Neural cell (in vitro differentiated cells): Measurements from ENCODE around the gene PAMR1. TPM values are rescaled to one million over a fixed set of nuclear protein-coding genes. Genes with fewer than 3 reads are reported as not detected.

Experiments
- H2AFZ ChIP-seq: fragments of 200-600, 300-800 bp; sonication (generic), shearing (Covaris generic); 2 replicates; pipeline ENCODE4 v1.6.0; 2014; ENCODE audit warnings: low read depth, mild to moderate bottlenecking, antibody characterized with exemption, low read length, moderate library complexity
- H3F3A ChIP-seq: fragments of 200-600 bp; shearing (Covaris generic); 2 replicates; pipeline ENCODE4 v1.6.1; 2016; ENCODE audit warnings: mild to moderate bottlenecking, moderate library complexity, mixed read lengths, antibody characterized with exemption, low read length; ENCODE audit not compliant: insufficient read depth, poor library complexity, severe bottlenecking
- H3K27ac ChIP-seq: fragments of 200-600, 300-800 bp; sonication (generic), shearing (Covaris generic); 2 replicates; pipeline ENCODE4 v1.5.1; 2014; ENCODE audit warnings: mild to moderate bottlenecking, low read length, moderate library complexity
- H3K27me3 ChIP-seq: fragments of 300-800, 200-600 bp; sonication (generic), shearing (Covaris generic); 2 replicates; pipeline ENCODE4 v1.6.0; 2014; ENCODE audit warnings: mild to moderate bottlenecking, low read depth, low read length, moderate library complexity; ENCODE audit not compliant: insufficient read depth
- H3K36me3 ChIP-seq: fragments of 300-800, 200-600 bp; sonication (generic), shearing (Covaris generic); 2 replicates; pipeline ENCODE4 v1.5.1; 2014; ENCODE audit warnings: mild to moderate bottlenecking, antibody characterized with exemption, low read length, moderate library complexity; ENCODE audit not compliant: insufficient read depth
- H3K4me2 ChIP-seq: fragments of 300-800, 200-600 bp; sonication (generic), shearing (Covaris generic); 2 replicates; pipeline ENCODE4 v1.6.0; 2014; ENCODE audit warnings: mild to moderate bottlenecking, low read length
- H3K4me3 ChIP-seq: fragments of 300-800, 200-600 bp; sonication (generic), shearing (Covaris generic); 2 replicates; pipeline ENCODE4 v1.5.1; 2014; ENCODE audit warnings: mild to moderate bottlenecking, low read length, moderate library complexity
- H3K79me2 ChIP-seq: fragments of 200-600 bp; shearing (Covaris generic); replicated peaks from 2 replicates; pipeline ENCODE4 v1.6.0; 2014; ENCODE audit warnings: mild to moderate bottlenecking, low read length, moderate library complexity; ENCODE audit not compliant: insufficient read depth
- H3K9ac ChIP-seq: fragments of 300-800, 200-600 bp; sonication (generic), shearing (Covaris generic); 2 replicates; pipeline ENCODE4 v1.6.1; 2016; ENCODE audit warnings: mild to moderate bottlenecking, low read length, mixed read lengths
- H3K9me2 ChIP-seq: fragments of 200-600 bp; shearing (Covaris generic); 2 replicates; pipeline ENCODE4 v1.6.1; 2016; ENCODE audit warnings: mild to moderate bottlenecking, low read length, mixed read lengths; ENCODE audit not compliant: insufficient read depth
- H3K9me3 ChIP-seq: fragments of 200-600, 300-800 bp; sonication (generic), shearing (Covaris generic); 2 replicates; pipeline ENCODE4 v1.6.1; 2016; ENCODE audit warnings: mild to moderate bottlenecking, mixed run types, low read length, moderate library complexity, mixed read lengths
- H4K20me1 ChIP-seq: fragments of 200-600 bp; shearing (Covaris generic); 2 replicates; pipeline ENCODE4 v1.6.1; 2016; ENCODE audit warnings: mild to moderate bottlenecking, mixed run types; ENCODE audit not compliant: insufficient read depth
- CTCF ChIP-seq: fragments of 450-650 bp; IDR thresholded peaks from 2 replicates; pipeline ENCODE4 v1.5.1; 2014; ENCODE audit warnings: antibody characterized with exemption, mild to moderate bottlenecking, moderate library complexity; ENCODE audit not compliant: poor library complexity, severe bottlenecking
- EP300 ChIP-seq: fragments of 450-650 bp; conservative IDR thresholded peaks from 2 replicates; pipeline ENCODE4 v1.6.1; 2014; ENCODE audit warnings: antibody characterized with exemption, mild to moderate bottlenecking, moderate library complexity; ENCODE audit not compliant: poor library complexity, severe bottlenecking
- EZH2 ChIP-seq: fragments of 200-600, 300-800 bp; shearing (Covaris generic), sonication (generic); IDR thresholded peaks from 2 replicates; pipeline ENCODE4 v1.6.1; 2014; ENCODE audit warnings: antibody characterized with exemption, low read length, borderline replicate concordance, mild to moderate bottlenecking; ENCODE audit not compliant: insufficient read depth, poor library complexity, severe bottlenecking
- MXI1 ChIP-seq: fragments of 450-650 bp; conservative IDR thresholded peaks from 2 replicates; pipeline ENCODE4 v1.6.1; 2014; ENCODE audit warnings: antibody characterized with exemption, mild to moderate bottlenecking; ENCODE audit not compliant: poor library complexity, severe bottlenecking
- POLR2AphosphoS5 ChIP-seq: IDR thresholded peaks from 2 replicates; pipeline ENCODE4 v1.6.1; 2012
- RAD21 ChIP-seq: fragments of 450-650 bp; conservative IDR thresholded peaks from 2 replicates; pipeline ENCODE4 v1.6.1; 2014; ENCODE audit warnings: antibody characterized with exemption, mild to moderate bottlenecking, moderate library complexity
- REST ChIP-seq: IDR thresholded peaks from 2 replicates; pipeline ENCODE4 v1.6.1; 2012; ENCODE audit warnings: borderline replicate concordance
- SMC3 ChIP-seq: fragments of 450-650 bp; conservative IDR thresholded peaks from 2 replicates; pipeline ENCODE4 v1.6.1; 2014; ENCODE audit warnings: antibody characterized with exemption, mild to moderate bottlenecking, moderate library complexity; ENCODE audit not compliant: poor library complexity
- TAF1 ChIP-seq: IDR thresholded peaks from 2 replicates; pipeline ENCODE4 v1.6.1; 2012; ENCODE audit warnings: low read depth
- polyA plus RNA-seq: library from polyadenylated mRNA; depleted of rRNA; stranded (reverse); fragments of >200 nt; gene quantifications from 2 replicates; pipeline ENCODE4 v1.2.3, GENCODE V29; 2014

Gene PAMR1
- polyA plus RNA-seq, 1 donor from 2014 or later = 0.48 TPM

GRCh38 chr11:35545391-35546003, 20.1 kb upstream of the PAMR1 start:
- Histone ChIP-seq H3K27ac (no peak overlapping the region), H3K4me2 (no peak overlapping the region), H3K4me3 (no peak overlapping the region), H3K27me3 (no peaks in the 10 kb centered on the region), H3K79me2 (no peaks in the 10 kb centered on the region), H3F3A (no peaks in the 10 kb centered on the region), H4K20me1 (no peaks in the 10 kb centered on the region), H3K9me3 (no peaks in the 10 kb centered on the region), H3K36me3 (no peaks in the 10 kb centered on the region), H2AFZ (no peak overlapping the region), H3K9ac (no peak overlapping the region), H3K9me2 (no peaks in the 10 kb centered on the region)
- TF ChIP-seq EP300 = no peak
- no peak for TF ChIP-seq TAF1
- TF ChIP-seq MXI1 = no peak
- TF ChIP-seq SMC3 = no peak
- TF ChIP-seq RAD21 = no peak
- TF ChIP-seq EZH2 = no peak
- TF ChIP-seq POLR2AphosphoS5 = no peak
- TF ChIP-seq CTCF = no peak
- TF ChIP-seq REST = no peak

DNA sequence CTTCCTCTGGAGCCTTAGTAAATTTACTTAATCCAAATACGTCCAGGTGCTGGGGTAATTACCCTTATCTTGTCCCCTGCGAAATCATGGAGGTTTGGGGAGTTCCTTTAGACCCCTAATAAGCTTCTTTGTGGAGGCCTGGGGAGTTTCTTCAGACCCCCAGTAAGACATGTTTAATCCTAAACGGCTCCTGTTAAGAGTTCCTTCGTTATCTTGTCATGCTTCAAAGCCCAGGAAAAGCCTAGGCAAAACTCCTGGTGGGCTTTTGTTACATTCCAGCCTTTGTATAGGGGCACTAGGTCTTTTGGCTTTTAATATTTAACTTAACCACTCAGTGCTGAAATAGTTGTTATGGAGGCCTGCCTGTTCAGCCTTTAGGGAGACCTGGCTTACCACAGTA, 18.1 kb upstream of the PAMR1 start:
- TF ChIP-seq CTCF (no peak), TAF1 (no peak), REST (no peak), SMC3 (no peak), RAD21 (no peak), EZH2 (no peak), EP300 (no peak), MXI1 (no peak)

More for the DNA sequence above, 18.1 kb upstream of the PAMR1 start:
- Histone ChIP-seq H3K9me2 (no peaks in the 10 kb centered on the region), H3K27me3 (no peaks in the 10 kb centered on the region), H4K20me1 (no peaks in the 10 kb centered on the region), H3K36me3 (no peaks in the 10 kb centered on the region), H3K4me2 (no peak overlapping the region), H3F3A (no peaks in the 10 kb centered on the region), H3K4me3 (no peak overlapping the region), H3K27ac (no peak overlapping the region), H2AFZ (no peak overlapping the region), H3K79me2 (no peaks in the 10 kb centered on the region), H3K9me3 (no peaks in the 10 kb centered on the region), H3K9ac (no peak overlapping the region)
